GM15510 (cell line): ENCODE results near the gene ABCA7.

ENCODE experiments used
- POLR2A ChIP-seq: IDR thresholded peaks from 3 replicates; pipeline ENCODE4 v1.6.1; 2011; ENCODE audit warnings: borderline replicate concordance; ENCODE audit not compliant: insufficient read length; ENCODE audit errors: extremely low read depth

ABCA7 gene

GRCh38 chr19:1040476-1041271, 767 bp downstream of the ABCA7 start:
- no peak for TF ChIP-seq POLR2A

GRCh38 chr19:1041272-1041834, 1.4 kb downstream of the ABCA7 start:
- TF ChIP-seq POLR2A, result no peak

- TF ChIP-seq POLR2A, result no peak
Measured at GRCh38 chr19:1041835-1042685, 2.2 kb downstream of the ABCA7 start.

GRCh38 chr19:1042689-1043511, 3.0 kb downstream of the ABCA7 start:
- no peak for TF ChIP-seq POLR2A

GRCh38 chr19:1045247-1045603, 5.3 kb downstream of the ABCA7 start:
- no peak for TF ChIP-seq POLR2A

GRCh38 chr19:1046117-1046626, 6.3 kb downstream of the ABCA7 start:
- no peak for TF ChIP-seq POLR2A

- TF ChIP-seq POLR2A, result no peak
Measured at GRCh38 chr19:1046836-1047695, 7.2 kb downstream of the ABCA7 start.

- TF ChIP-seq POLR2A, result no peak
Measured at GRCh38 chr19:1047696-1048147, 7.8 kb downstream of the ABCA7 start.

- no peak for TF ChIP-seq POLR2A
Measured at GRCh38 chr19:1049106-1049505, 9.2 kb downstream of the ABCA7 start.

GRCh38 chr19:1049800-1050199, 9.9 kb downstream of the ABCA7 start:
- no peak for TF ChIP-seq POLR2A

- TF ChIP-seq POLR2A, result no peak
Measured at GRCh38 chr19:1050989-1051788, 11.3 kb downstream of the ABCA7 start.

GRCh38 chr19:1051791-1052190, 11.9 kb downstream of the ABCA7 start:
- TF ChIP-seq POLR2A, result no peak
